ENCODE results near the gene ZHX3. TPM values are rescaled to one million over a fixed set of nuclear protein-coding genes. Genes with fewer than 3 reads are reported as not detected.
"Not testable (repeated sequence)": the region's sequence is repeated elsewhere in the genome, so short reads cannot be mapped to it uniquely, and the experiment has no call there.

ZHX3 gene
- total RNA-seq, 1 experiment from 2014 or later, result 4.6 TPM

DNA sequence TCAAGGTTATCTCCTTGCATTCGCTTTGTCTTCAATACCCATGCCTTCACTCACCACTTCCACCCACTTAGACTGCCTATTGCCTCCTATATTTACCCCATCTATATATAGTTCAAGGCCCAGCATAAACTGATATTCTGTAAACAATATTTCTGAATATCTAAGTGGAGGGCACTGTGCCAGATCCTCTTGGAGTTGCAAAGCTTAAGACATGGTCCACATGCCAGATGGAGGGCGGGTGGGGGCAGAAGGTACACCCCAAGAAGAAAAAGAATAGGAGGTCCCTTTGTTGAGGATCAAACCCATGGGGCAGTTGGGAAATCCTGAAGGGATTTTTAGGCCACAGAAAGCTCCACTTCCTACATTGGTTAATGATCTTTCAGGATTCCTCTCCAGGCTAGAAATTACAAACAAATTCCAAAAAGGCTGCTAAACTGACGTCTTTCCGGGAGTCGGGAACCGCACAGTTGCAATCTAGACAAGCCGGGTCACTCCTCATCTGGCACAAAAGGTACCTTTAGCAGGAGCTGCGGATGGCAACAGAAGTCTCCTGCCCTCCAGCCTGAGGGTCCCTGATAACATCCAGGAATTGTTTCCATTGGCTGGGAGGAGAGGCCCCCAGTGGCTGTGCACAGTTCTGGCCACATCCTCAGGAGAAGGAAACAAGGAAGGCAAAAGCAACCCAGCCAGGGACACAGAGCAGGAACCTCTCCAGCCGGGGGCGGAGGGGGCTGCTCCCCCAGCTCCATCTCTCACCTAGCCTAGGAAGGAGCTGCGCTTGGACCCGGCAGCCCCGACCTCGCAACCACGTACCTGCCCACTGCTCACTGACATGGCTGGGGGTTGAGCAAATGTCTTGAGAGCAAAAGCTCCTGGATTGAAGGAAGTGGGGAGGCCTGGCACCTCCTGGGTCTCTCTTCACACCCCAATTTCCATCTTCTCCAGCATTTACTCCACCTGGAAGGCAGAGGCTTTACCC, 17.2 kb upstream of the ZHX3 start:
- no peak for DNase-seq (ENCODE audit: extremely low read depth, low read depth)

GRCh38 chr20:41334036-41334435, 16.5 kb upstream of the ZHX3 start:
- no peak for DNase-seq (ENCODE audit: extremely low read depth, low read depth)

GRCh38 chr20:41331731-41332130, 14.2 kb upstream of the ZHX3 start:
- no peak for DNase-seq (ENCODE audit: extremely low read depth, low read depth)

DNA sequence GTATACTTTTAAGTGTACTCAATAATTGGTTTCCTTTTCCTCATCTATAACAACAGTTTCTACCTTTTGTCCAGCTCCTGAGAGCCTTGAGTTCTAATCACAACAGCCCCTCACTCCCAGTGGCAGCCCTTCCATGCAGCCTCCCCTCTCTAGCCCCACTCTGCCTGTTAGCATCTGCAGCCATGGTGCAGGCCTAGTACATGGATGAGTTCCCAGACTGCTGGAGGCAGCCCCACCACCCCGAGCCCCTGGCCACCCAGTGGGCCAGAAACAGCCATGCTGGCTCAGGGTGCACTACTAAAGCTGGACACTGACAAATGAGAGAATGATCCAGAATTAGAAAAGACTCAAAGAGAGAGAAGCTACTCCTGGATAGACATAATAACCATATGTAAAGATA, 13.4 kb upstream of the ZHX3 start:
- no peak for DNase-seq (ENCODE audit: extremely low read depth, low read depth)

GRCh38 chr20:41330343-41330720, 12.8 kb upstream of the ZHX3 start:
- no peak for DNase-seq (ENCODE audit: extremely low read depth, low read depth)

- DNase-seq (ENCODE audit: extremely low read depth, low read depth), result peak; percentile 33
Measured at GRCh38 chr20:41329435-41330342, 12.2 kb upstream of the ZHX3 start.

- DNase-seq (ENCODE audit: extremely low read depth, low read depth), result no peak
Measured at GRCh38 chr20:41327178-41327577, 9.6 kb upstream of the ZHX3 start.

DNA sequence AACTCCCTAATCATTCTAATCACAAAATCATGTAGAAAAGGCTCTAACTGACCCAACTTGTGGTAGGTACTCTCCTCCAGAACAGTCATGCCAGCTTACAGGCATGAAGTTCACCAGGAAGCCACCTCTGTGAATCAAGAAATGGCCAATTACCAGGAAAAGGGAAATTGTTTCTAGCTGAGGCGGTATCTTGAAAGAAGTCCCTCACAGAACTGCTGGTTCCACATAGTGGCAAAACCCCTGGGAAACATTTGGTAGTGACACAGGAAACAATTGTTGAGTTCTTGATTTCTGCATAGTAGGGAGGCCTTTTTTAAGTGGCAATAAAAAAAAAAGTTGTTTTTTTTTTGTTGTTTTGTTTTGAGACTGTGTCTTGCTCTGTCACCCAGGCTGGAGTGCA, 3.4 kb upstream of the ZHX3 start:
- no peak for DNase-seq (ENCODE audit: extremely low read depth, low read depth)

DNA sequence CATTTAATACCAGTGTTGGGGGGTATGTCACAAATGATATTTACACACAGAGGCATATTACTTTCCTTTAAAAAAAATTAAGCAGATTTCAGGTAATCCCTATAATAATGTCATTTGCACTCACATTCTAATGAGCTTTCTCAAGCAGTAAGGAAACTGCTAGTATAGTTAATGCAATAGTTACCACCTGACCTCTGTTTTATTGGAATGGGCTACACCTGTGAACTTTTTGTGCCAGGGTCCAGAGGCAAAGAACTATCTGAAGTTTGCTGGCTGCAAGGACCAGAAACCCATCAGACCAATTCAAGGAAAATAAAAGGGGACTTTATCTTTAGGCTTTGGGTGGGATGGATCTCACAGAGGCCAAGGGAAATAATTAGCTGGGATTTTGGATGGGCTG, 2.9 kb upstream of the ZHX3 start:
- DNase-seq (ENCODE audit: extremely low read depth, low read depth), result no peak

- no peak for DNase-seq (ENCODE audit: extremely low read depth, low read depth)
Measured at GRCh38 chr20:41318271-41318649, 729 bp upstream of the ZHX3 start.

DNA sequence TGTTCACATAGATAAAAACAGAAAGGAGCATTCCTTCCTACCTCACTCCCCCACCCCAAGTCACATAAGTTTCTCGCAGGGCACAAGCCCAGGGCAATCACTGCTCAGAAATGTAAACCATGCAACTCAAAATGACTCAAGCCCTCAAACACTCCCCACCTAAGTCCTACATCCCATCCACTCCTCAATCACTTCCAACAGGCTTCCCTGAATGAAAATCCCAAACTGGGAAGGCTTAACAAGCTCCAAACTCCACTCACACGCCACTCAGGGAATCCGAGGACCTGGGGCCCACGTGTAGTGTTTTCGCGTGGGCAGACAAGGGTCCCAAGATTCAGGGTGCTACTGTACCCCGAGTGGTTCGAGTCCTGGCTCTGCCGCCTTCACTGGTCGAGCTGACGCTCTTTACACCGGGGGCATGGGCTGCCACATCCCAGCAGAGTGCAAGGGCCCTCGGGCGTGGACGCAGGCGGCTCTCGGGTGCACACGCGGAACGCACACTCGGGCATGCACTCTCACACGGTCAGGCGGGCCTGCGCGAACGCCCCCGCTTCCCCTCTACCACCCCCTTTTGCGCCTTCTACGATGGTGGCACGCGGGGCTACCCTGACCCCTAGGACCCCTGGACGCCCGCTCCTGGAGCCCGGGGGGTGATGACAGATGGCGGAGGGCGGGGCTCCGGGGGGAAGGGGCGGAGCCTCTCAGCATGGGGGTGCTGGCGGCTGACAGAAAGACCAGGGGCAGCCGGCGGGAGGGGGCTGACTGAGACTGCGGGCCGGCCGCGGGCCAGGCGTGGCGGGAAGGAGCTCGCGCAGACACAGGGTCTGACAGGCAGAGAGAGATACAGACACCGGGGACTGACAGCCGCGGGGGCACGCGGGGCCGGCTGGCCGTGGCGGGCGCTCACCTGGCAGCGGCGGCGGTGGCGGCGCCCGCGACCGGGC, 657 bp downstream of the ZHX3 start:
- DNase-seq (ENCODE audit: extremely low read depth, low read depth), result peak; percentile 41

DNA sequence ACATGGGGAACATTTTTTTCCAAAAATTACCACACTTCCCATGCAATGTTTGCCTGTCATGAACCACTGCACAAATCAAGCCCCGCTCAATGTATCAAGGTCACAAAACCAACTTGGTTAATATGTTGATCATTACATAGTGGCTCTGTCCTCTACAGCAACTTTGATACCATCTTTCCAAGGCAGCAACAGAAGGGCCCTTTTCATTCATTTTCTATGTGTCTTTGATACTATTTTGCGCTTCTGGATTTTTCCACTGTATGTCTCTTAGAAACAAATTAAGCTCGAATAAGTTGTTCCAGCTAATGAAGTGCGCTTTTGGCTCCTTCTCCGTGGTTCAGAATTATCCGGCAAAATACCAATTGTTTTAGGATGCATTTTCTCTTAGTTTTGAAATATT, 1.5 kb downstream of the ZHX3 start:
- DNase-seq (ENCODE audit: extremely low read depth, low read depth), result no peak

DNA sequence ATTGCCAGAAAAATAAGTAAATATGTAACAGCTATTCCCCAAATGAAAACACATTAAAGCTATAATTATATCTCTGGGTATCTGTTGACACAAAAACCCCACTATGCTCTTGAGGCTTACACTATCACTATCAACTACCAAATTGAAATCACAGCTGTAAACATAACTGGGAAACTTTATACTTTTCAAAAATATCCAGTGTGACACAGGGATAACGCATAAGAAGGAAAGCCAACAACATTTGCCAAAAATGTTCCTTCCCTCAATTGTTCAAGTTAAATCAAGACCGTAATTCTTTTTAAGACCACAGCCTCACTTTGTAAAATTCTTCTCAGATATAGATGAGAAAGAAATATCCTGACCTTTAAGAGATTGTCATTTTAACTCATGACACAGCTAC, 3.1 kb downstream of the ZHX3 start:
- DNase-seq (ENCODE audit: extremely low read depth, low read depth), result no peak

DNA sequence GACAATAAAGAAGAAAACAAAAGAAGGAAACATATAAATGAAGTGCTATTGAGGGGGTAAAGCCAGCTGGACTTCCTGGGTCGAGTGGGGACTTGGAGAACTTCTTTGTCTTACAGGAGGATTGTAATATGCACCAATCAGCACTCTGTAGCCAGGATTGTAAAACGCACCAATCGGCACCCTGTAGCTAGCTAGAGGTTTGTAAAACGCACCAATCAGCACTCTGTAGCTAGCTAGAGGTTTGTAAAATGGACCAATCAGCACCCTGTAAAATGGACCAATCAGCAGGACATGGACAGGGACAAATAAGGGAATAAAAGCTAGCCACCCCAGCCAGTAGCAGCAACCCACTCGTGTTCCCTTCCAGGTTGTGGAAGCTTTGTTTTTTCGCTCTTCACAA, 5.5 kb downstream of the ZHX3 start:
- DNase-seq (ENCODE audit: extremely low read depth, low read depth), result not testable (repeated sequence)

GRCh38 chr20:41309817-41310216, 7.7 kb downstream of the ZHX3 start:
- no peak for DNase-seq (ENCODE audit: extremely low read depth, low read depth)

DNA sequence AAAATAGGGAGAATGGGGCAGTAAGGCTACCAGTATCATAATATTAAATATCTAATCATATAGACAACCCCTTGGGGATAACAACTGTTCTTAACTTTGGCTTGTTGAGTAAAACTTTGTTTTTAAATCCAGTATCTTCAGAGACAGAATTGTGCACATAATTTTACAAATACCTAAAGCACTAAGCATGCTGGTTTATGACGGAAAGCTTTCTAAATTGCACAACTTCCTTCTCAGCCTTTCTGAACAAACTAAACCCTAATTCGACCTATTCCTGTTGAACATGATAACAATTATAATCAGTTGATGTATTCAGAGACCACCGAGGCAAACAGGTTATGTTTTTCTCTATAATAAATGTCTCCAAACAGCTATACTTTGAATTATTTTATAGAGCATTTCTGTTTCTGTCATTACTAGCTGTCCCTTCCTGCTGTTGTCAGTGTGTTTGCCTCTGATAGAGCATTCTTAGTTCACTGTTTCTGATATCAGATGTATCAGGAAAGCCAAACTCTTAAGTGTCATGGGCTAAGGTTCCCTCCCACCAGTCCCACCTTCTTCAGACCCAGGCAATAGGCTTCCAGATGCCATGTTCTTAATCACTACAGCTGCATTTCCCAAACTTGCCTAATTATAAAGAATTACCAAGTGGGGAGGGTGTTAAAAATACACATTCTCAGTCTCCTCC, 8.7 kb downstream of the ZHX3 start:
- no peak for DNase-seq (ENCODE audit: extremely low read depth, low read depth)

DNA sequence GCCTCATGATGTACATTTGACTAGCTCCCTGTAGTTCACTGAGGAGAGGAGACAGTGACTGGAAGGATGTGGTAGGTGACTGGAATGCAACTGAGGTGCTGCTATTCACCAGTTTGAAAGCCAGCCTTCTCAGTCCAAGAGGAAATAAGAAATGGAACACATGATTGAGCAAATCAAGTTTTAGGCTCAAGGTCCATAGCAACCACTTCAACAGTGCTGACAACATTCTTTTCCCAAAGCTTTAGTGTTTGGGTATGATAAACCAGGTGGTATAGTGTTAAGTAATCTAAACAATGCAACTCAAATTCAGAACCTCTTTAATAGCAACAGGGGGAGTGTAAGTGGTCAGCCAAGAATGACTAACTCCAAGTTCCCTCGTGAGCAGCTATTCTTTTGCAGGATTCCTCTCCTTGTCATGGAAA, 9.2 kb downstream of the ZHX3 start:
- no peak for DNase-seq (ENCODE audit: extremely low read depth, low read depth)

GRCh38 chr20:41307021-41307420, 10.5 kb downstream of the ZHX3 start:
- no peak for DNase-seq (ENCODE audit: extremely low read depth, low read depth)

DNA sequence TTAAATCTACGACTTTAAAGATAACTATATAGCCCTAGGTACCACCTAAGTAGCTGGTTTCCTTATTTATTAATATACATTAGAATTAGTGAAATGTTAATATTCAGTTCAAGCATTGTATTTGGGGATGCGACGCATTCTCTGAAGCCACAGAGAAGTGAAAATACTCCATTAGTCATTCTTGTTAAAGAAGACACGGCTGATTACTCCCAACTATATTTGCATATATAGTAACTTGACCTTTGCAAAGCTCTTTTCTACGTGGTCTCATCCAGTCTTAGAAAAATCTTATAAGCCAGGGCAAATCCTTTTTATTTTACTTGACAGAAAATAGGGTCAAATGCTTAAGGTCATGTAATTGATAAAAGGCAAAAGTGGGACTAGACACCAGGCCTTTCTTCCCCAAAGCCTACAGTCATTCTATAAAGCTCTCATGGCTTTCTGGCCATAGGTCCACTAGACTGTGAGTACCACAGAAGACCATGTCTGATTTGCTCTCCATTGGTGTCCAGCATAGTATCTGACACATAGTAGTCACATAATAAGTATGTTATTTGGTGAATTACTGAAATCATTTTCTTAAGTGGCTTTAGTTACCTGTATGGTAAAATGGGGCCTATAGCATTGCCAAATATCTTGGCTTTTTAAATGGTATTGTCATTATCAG, 11.3 kb downstream of the ZHX3 start:
- DNase-seq (ENCODE audit: extremely low read depth, low read depth), result no peak

Measured in NCI-H460 (cell line).